GM12865 (cell line): ENCODE data around the gene ATG4B.

Source experiments
- DNase-seq: peaks from one replicate; pipeline ENCODE4 v3.0.0; 2010; ENCODE audit warnings: low read depth
- H3K4me3 ChIP-seq: 2 replicates; pipeline ENCODE4 v1.5.1; 2011; ENCODE audit warnings: mild to moderate bottlenecking, low read depth, low read length, control low read depth
- CTCF ChIP-seq: IDR thresholded peaks from 2 replicates; pipeline ENCODE4 v1.5.1; 2011; ENCODE audit warnings: low read length, control low read depth, low read depth, inconsistent platforms; ENCODE audit not compliant: insufficient read depth; ENCODE audit errors: missing control alignments

The ATG4B gene

GRCh38 chr2:241641631-241642030 lies 4.1 kb downstream of the ATG4B start:
- no peak overlapping the region for H3K4me3 ChIP-seq
- no peak for TF ChIP-seq CTCF
- DNase-seq, result no peak

- DNase-seq, result no peak
- TF ChIP-seq CTCF, result no peak
- no peak overlapping the region for H3K4me3 ChIP-seq
Measured at GRCh38 chr2:241645056-241645914, 7.8 kb downstream of the ATG4B start.

- TF ChIP-seq CTCF, result no peak
- no peak overlapping the region for H3K4me3 ChIP-seq
- DNase-seq, result no peak
Measured at GRCh38 chr2:241645915-241646645, 8.6 kb downstream of the ATG4B start.

- DNase-seq, result no peak
- TF ChIP-seq CTCF, result no peak
- H3K4me3 ChIP-seq, result no peak overlapping the region
Measured at GRCh38 chr2:241648453-241648852, 11.0 kb downstream of the ATG4B start.

GRCh38 chr2:241649404-241649803 lies 11.9 kb downstream of the ATG4B start:
- no peak overlapping the region for H3K4me3 ChIP-seq
- TF ChIP-seq CTCF, result no peak
- no peak for DNase-seq

- no peak overlapping the region for H3K4me3 ChIP-seq
- no peak for DNase-seq
- TF ChIP-seq CTCF, result no peak
Measured at GRCh38 chr2:241649927-241650326, 12.4 kb downstream of the ATG4B start.

- no peak for TF ChIP-seq CTCF
- no peak overlapping the region for H3K4me3 ChIP-seq
- no peak for DNase-seq
Measured at GRCh38 chr2:241652142-241652541, 14.6 kb downstream of the ATG4B start.
